SKM-1 (cell line): ENCODE data around the gene CISD2.
"Not testable (repeated sequence)": the region's sequence is repeated elsewhere in the genome, so short reads cannot be mapped to it uniquely, and the experiment has no call there.

Source experiments
- DNase-seq: peaks from one replicate; lab custom pipeline; 2025; ENCODE audit not compliant: unreplicated experiment; lab: John Stamatoyannopoulos, UW

CISD2 gene

GRCh38 chr4:102901804-102902203, 33.0 kb downstream of the CISD2 start:
- no peak for DNase-seq

GRCh38 chr4:102918859-102919258, 50.1 kb downstream of the CISD2 start:
- no peak for DNase-seq

GRCh38 chr4:102919697-102920096, 50.9 kb downstream of the CISD2 start:
- not testable (repeated sequence) for DNase-seq

- DNase-seq: no peak
These were observed 66.9 kb downstream of the CISD2 start for GRCh38 chr4:102935716-102936115.

GRCh38 chr4:102938063-102938462, 69.3 kb downstream of the CISD2 start:
- DNase-seq: not testable (repeated sequence)
